Upper lobe of left lung (tissue), 4 donors: ENCODE data around the gene KAT2A.

ENCODE experiments used
- CTCF ChIP-seq, 6 experiments: fragments of 450-650 bp in 4 of 6; fragments of 200-600 bp in 2 of 6; sonication (generic) in 2 of 6; IDR thresholded peaks; one replicate each; pipeline ENCODE4 v1.5.1; 2016 to 2019; ENCODE audit warnings: antibody characterized with exemption in 6 of 6
- POLR2A ChIP-seq, 4 donors: fragments of 450-650 bp; IDR thresholded peaks; one replicate each; pipeline ENCODE4 v1.5.1; 2016 to 2017; ENCODE audit warnings: antibody characterized with exemption in 4 of 4, mild to moderate bottlenecking in 2 of 4
- POLR2AphosphoS5 ChIP-seq, 2 donors: sonication (generic); formaldehyde crosslinking; IDR thresholded peaks; one replicate each; pipeline ENCODE4 v1.5.1; 2017; ENCODE audit warnings: antibody characterized with exemption in 2 of 2

- TF ChIP-seq POLR2AphosphoS5 (IDR thresholded peaks at IDR 0.05), result no peak
- TF ChIP-seq POLR2A (IDR thresholded peaks at IDR 0.05), result no peak
- no peak for TF ChIP-seq CTCF (IDR thresholded peaks at IDR 0.05)
Observed at GRCh38 chr17:42141382-42141781, 20.2 kb upstream of the KAT2A start.
